ENCODE results near the gene OCRL. TPM values are rescaled to one million over a fixed set of nuclear protein-coding genes. Genes with fewer than 3 reads are reported as not detected.

The OCRL gene
- total RNA-seq, 1 donor from 2014 or later = 24.2 TPM

DNA sequence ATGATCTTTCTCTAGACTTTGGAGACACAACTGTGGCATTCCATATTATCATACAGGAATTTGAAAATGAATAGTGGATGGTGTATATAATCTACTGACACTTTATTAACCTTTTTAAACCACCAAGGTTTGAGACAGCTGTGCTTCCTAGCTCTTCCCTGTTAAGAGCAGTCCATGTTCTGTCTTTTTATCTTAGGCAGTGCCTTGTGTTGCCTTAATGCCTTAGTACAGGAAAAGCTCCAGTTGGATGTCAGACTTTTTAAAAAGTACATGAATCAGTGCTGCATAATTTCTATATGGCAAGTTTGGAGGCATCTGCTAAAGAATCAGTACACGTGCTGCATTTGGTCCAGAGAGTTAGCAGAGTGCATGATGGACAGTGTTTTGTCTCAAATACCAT, 45.1 kb downstream of the OCRL start:
- TF ChIP-seq, protein P1, sequence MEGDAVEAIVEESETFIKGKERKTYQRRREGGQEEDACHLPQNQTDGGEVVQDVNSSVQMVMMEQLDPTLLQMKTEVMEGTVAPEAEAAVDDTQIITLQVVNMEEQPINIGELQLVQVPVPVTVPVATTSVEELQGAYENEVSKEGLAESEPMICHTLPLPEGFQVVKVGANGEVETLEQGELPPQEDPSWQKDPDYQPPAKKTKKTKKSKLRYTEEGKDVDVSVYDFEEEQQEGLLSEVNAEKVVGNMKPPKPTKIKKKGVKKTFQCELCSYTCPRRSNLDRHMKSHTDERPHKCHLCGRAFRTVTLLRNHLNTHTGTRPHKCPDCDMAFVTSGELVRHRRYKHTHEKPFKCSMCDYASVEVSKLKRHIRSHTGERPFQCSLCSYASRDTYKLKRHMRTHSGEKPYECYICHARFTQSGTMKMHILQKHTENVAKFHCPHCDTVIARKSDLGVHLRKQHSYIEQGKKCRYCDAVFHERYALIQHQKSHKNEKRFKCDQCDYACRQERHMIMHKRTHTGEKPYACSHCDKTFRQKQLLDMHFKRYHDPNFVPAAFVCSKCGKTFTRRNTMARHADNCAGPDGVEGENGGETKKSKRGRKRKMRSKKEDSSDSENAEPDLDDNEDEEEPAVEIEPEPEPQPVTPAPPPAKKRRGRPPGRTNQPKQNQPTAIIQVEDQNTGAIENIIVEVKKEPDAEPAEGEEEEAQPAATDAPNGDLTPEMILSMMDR (IDR thresholded peaks at IDR 0.05; ENCODE audit: unreplicated experiment) = no peak
- no peak overlapping the region for H3K27ac Mint-ChIP-seq (ENCODE audit: unreplicated experiment)
- H3K9me3 Mint-ChIP-seq (ENCODE audit: unreplicated experiment) = no peaks in the 10 kb centered on the region
- H3K27me3 Mint-ChIP-seq (ENCODE audit: unreplicated experiment) = no peaks in the 10 kb centered on the region
- peaks cover 21% of the 10 kb centered on the region for H3K36me3 Mint-ChIP-seq (ENCODE audit: low read depth, unreplicated experiment)
- H3K4me1 Mint-ChIP-seq (ENCODE audit: unreplicated experiment) = no peaks in the 10 kb centered on the region
- no peak overlapping the region for H3K4me3 Mint-ChIP-seq (ENCODE audit: unreplicated experiment)
- DNase-seq (ENCODE audit: low spot score) = no peak

DNA sequence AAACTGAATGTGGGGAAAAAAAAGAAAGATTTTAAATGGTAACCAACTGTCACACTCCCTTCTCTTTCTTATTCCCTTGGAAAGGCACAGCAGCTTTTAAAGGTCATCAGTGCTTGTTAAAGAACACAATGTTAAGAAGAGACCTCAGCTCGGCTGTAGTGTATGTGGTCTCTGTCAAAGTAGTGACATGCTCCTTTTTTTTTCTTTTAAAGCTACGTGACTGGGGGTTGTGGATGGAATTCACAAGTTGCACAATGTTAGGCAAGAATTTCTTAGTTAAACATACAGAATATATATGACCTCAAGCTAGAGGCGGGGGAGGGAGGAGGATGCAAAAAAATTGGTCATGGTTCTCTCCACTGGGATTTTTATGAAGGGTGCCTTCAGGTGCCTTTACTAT, 45.6 kb downstream of the OCRL start:
- Mint-ChIP-seq H3K4me1 (ENCODE audit: unreplicated experiment) (no peaks in the 10 kb centered on the region), H3K27ac (ENCODE audit: unreplicated experiment) (no peak overlapping the region), H3K36me3 (ENCODE audit: low read depth, unreplicated experiment) (peaks cover 19% of the 10 kb centered on the region), H3K9me3 (ENCODE audit: unreplicated experiment) (no peaks in the 10 kb centered on the region), H3K27me3 (ENCODE audit: unreplicated experiment) (no peaks in the 10 kb centered on the region), H3K4me3 (ENCODE audit: unreplicated experiment) (no peak overlapping the region)
- TF ChIP-seq, protein P1 (IDR thresholded peaks at IDR 0.05; ENCODE audit: unreplicated experiment) = no peak
- DNase-seq (ENCODE audit: low spot score) = no peak

DNA sequence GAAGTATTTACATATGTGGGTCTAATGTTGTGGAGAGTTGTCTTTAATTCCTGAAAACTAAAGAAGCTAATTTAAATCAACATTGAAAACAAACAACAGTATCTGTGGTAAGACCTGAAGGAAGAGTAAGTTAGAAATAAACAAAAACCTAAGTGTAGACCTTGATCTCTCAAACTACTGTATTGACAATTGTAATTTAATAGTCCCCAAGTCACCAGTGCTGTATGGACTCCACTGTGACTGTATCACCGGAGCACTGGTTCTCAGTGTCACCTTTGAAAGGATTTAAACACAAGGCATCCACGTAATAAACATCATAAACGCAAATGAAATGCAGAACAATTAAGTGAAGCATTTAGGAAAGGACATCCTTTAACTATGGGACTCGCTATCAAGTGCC, 46.4 kb downstream of the OCRL start:
- DNase-seq (ENCODE audit: low spot score) = no peak
- Mint-ChIP-seq H3K4me3 (ENCODE audit: unreplicated experiment) (no peak overlapping the region), H3K9me3 (ENCODE audit: unreplicated experiment) (no peaks in the 10 kb centered on the region), H3K27me3 (ENCODE audit: unreplicated experiment) (no peaks in the 10 kb centered on the region), H3K4me1 (ENCODE audit: unreplicated experiment) (no peaks in the 10 kb centered on the region), H3K27ac (ENCODE audit: unreplicated experiment) (no peak overlapping the region), H3K36me3 (ENCODE audit: low read depth, unreplicated experiment) (peaks cover 19% of the 10 kb centered on the region)
- TF ChIP-seq, protein P1 (IDR thresholded peaks at IDR 0.05; ENCODE audit: unreplicated experiment) = no peak

DNA sequence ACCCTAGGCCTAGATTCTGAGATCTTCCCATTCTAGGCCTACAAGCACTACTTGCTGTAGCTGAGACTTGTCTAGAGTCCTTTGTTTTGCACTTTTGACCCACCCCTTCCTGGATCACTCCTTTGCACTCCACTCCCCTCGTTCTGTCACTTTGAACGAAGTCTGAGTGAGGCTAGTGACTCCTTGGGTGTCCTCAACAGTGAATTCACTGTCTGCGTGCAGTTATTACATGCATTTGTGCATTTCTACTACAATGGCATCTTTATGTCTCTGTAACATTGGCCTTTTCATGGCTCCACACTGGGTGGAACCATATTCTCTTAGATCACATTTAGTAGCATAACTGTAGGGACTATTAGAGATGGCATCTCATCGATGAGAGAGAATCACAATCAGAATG, 50.5 kb downstream of the OCRL start:
- Mint-ChIP-seq H3K4me1 (ENCODE audit: unreplicated experiment) (no peaks in the 10 kb centered on the region), H3K27ac (ENCODE audit: unreplicated experiment) (no peak overlapping the region), H3K27me3 (ENCODE audit: unreplicated experiment) (no peaks in the 10 kb centered on the region), H3K9me3 (ENCODE audit: unreplicated experiment) (no peaks in the 10 kb centered on the region), H3K4me3 (ENCODE audit: unreplicated experiment) (no peak overlapping the region), H3K36me3 (ENCODE audit: low read depth, unreplicated experiment) (peaks cover 10% of the 10 kb centered on the region)
- TF ChIP-seq, protein P1 (IDR thresholded peaks at IDR 0.05; ENCODE audit: unreplicated experiment) = no peak
- no peak for DNase-seq (ENCODE audit: low spot score)

DNA sequence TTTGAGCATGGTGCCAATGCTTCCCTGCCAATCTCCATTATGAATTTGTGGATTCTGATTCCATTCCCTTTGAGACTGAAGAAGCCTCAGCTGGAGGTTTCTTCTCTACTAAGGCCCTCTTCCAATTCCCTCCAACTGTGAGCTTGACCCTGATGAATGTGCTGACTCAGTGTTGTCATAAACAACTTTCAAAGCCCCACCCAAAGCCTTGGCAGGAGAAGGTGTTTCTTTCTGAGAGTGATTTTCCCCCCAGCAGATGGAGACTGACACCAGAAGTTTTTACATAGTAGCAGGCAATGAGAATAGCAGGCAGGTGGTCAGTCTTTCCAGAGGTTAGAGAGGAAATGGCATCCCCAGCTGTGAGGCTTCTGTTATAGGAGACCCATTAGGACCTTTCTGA, 53.1 kb downstream of the OCRL start:
- H3K27ac Mint-ChIP-seq (ENCODE audit: unreplicated experiment) = no peak overlapping the region
- no peak for DNase-seq (ENCODE audit: low spot score)
- TF ChIP-seq, protein P1 (IDR thresholded peaks at IDR 0.05; ENCODE audit: unreplicated experiment) = no peak
- H3K36me3 Mint-ChIP-seq (ENCODE audit: low read depth, unreplicated experiment) = peaks cover 6% of the 10 kb centered on the region
- H3K27me3 Mint-ChIP-seq (ENCODE audit: unreplicated experiment) = no peaks in the 10 kb centered on the region
- H3K4me1 Mint-ChIP-seq (ENCODE audit: unreplicated experiment) = no peaks in the 10 kb centered on the region
- no peak overlapping the region for H3K4me3 Mint-ChIP-seq (ENCODE audit: unreplicated experiment)
- no peaks in the 10 kb centered on the region for H3K9me3 Mint-ChIP-seq (ENCODE audit: unreplicated experiment)

Data from endothelial cell (in vitro differentiated cells).